Inferior parietal cortex (tissue), 1 donor: ENCODE results near the gene AOPEP.
A peak's percentile ranks its signal among the peaks of the same experiment; 100 is the strongest.
"Not testable (repeated sequence)": the region's sequence is repeated elsewhere in the genome, so short reads cannot be mapped to it uniquely, and the experiment has no call there.

ENCODE experiments used
- DNase-seq: peaks from one replicate; pipeline ENCODE4 v3.0.0-alpha.2; 2016; ENCODE audit errors: extremely low spot score

AOPEP gene

GRCh38 chr9:95017661-95018060, 291.2 kb downstream of the AOPEP start:
- no peak for DNase-seq

- DNase-seq = peak; percentile 69
These were observed 291.8 kb downstream of the AOPEP start for GRCh38 chr9:95018099-95018936.

GRCh38 chr9:95020644-95021043, 294.1 kb downstream of the AOPEP start:
- not testable (repeated sequence) for DNase-seq

GRCh38 chr9:95021166-95021886, 294.8 kb downstream of the AOPEP start:
- no peak for DNase-seq

GRCh38 chr9:95022657-95023056, 296.2 kb downstream of the AOPEP start:
- no peak for DNase-seq

GRCh38 chr9:95023217-95024003, 296.9 kb downstream of the AOPEP start:
- DNase-seq = no peak

GRCh38 chr9:95024097-95024671, 297.7 kb downstream of the AOPEP start:
- no peak for DNase-seq

- DNase-seq = no peak
These were observed 299.0 kb downstream of the AOPEP start for GRCh38 chr9:95025213-95026147.

- DNase-seq = no peak
These were observed 299.6 kb downstream of the AOPEP start for GRCh38 chr9:95026148-95026524.

- DNase-seq = no peak
These were observed 301.7 kb downstream of the AOPEP start for GRCh38 chr9:95027914-95028852.

- DNase-seq = no peak
These were observed 302.3 kb downstream of the AOPEP start for GRCh38 chr9:95028853-95029219.

- DNase-seq = no peak
These were observed 302.8 kb downstream of the AOPEP start for GRCh38 chr9:95029288-95029687.

- DNase-seq = no peak
These were observed 303.2 kb downstream of the AOPEP start for GRCh38 chr9:95029720-95030119.

GRCh38 chr9:95030344-95030743, 303.8 kb downstream of the AOPEP start:
- DNase-seq = no peak

GRCh38 chr9:95030920-95031642, 304.6 kb downstream of the AOPEP start:
- no peak for DNase-seq

GRCh38 chr9:95031711-95032461, 305.4 kb downstream of the AOPEP start:
- no peak for DNase-seq

GRCh38 chr9:95032580-95033341, 306.3 kb downstream of the AOPEP start:
- DNase-seq = no peak

GRCh38 chr9:95035846-95036245, 309.3 kb downstream of the AOPEP start:
- no peak for DNase-seq
